K562 (cell line): ENCODE data around the gene LTBP4. TPM values are rescaled to one million over a fixed set of nuclear protein-coding genes. Genes with fewer than 3 reads are reported as not detected.

Experiments used
- BHLHE40 ChIP-seq: IDR thresholded peaks from 2 replicates; pipeline ENCODE4 v1.6.1; 2011; ENCODE audit warnings: low read length, improper control_type of control experiment
- CC2D1A ChIP-seq: fragments of 450-650 bp; IDR thresholded peaks from 2 replicates; pipeline ENCODE4 v1.6.1; 2017; ENCODE audit warnings: mild to moderate bottlenecking
- CEBPB ChIP-seq: fragments of 450-650 bp; IDR thresholded peaks from 2 replicates; pipeline ENCODE4 v1.6.1; 2016; ENCODE audit warnings: missing genetic modification characterization, missing compliant biosample characterization
- ESRRA ChIP-seq: fragments of 450-650 bp; IDR thresholded peaks from 2 replicates; pipeline ENCODE4 v1.6.1; 2014; ENCODE audit warnings: low read depth, mild to moderate bottlenecking, moderate library complexity, borderline replicate concordance
- HNRNPL ChIP-seq: fragments of 200-400 bp; formaldehyde crosslinking; IDR thresholded peaks from 2 replicates; pipeline ENCODE4 v1.6.1; 2017; ENCODE audit warnings: low read depth, mild to moderate bottlenecking, low read length
- HOXB6 ChIP-seq: fragments of 250-450 bp; sonication (Bioruptor Pico); IDR thresholded peaks from 2 replicates; pipeline ENCODE4 v1.5.1; 2022; ENCODE audit warnings: mild to moderate bottlenecking, borderline replicate concordance
- ILF3 ChIP-seq: fragments of 450-650 bp; IDR thresholded peaks from 2 replicates; pipeline ENCODE4 v1.6.1; 2018; ENCODE audit warnings: antibody characterized with exemption, mild to moderate bottlenecking, moderate library complexity, borderline replicate concordance
- KLF1 ChIP-seq: fragments of 450-650 bp; IDR thresholded peaks from 2 replicates; pipeline ENCODE4 v1.6.1; 2016; ENCODE audit warnings: missing genetic modification characterization, missing compliant biosample characterization
- KLF13 ChIP-seq: fragments of 450-650 bp; IDR thresholded peaks from 2 replicates; pipeline ENCODE4 v1.6.1; 2016; ENCODE audit warnings: missing genetic modification characterization, low read depth, mild to moderate bottlenecking, missing compliant biosample characterization, moderate library complexity, borderline replicate concordance
- MTA3 ChIP-seq: fragments of 450-650 bp; formaldehyde crosslinking; IDR thresholded peaks from 2 replicates; pipeline ENCODE4 v1.6.1; 2017; ENCODE audit warnings: mild to moderate bottlenecking, borderline replicate concordance
- MTF1 ChIP-seq: fragments of 250-450 bp; sonication (Bioruptor Pico); IDR thresholded peaks from 2 replicates; pipeline ENCODE4 v1.9.0; 2021; ENCODE audit warnings: moderate library complexity, mild to moderate bottlenecking, inconsistent platforms, borderline replicate concordance
- MYBL2 ChIP-seq, 2 experiments: fragments of 450-650 bp in 1 of 2; sonication (generic) in 1 of 2; formaldehyde crosslinking in 1 of 2; IDR thresholded peaks; 2 replicates each; pipeline versions ENCODE4 v1.6.1 to v1.8.1; 2017 to 2022; ENCODE audit warnings: borderline replicate concordance in 1 of 2, inconsistent platforms in 1 of 2, low read depth in 1 of 2, mild to moderate bottlenecking in 1 of 2, missing genetic modification reagents in 1 of 2, moderate library complexity in 1 of 2
- NR2C2 ChIP-seq, 2 experiments: fragments of 200-800 bp in 1 of 2; sonication (Bioruptor generic) in 1 of 2; sonication (generic) in 1 of 2; formaldehyde crosslinking in 1 of 2; IDR thresholded peaks; 2 replicates each; pipeline versions ENCODE4 v1.6.1 to v1.8.0; 2016 to 2022; ENCODE audit warnings: mild to moderate bottlenecking in 1 of 2, missing compliant biosample characterization in 1 of 2, missing genetic modification characterization in 1 of 2, missing genetic modification reagents in 1 of 2
- PHF8 ChIP-seq: fragments of 200-600 bp; sonication (generic); IDR thresholded peaks from 2 replicates; pipeline ENCODE4 v1.6.1; 2012; ENCODE audit warnings: mixed run types, mild to moderate bottlenecking, inconsistent platforms, low read length, moderate library complexity, borderline replicate concordance
- PML ChIP-seq: IDR thresholded peaks from 2 replicates; pipeline ENCODE4 v1.6.1; 2012; ENCODE audit warnings: low read length, inconsistent platforms
- POLR2AphosphoS5 ChIP-seq: IDR thresholded peaks from 2 replicates; pipeline ENCODE4 v1.6.1; 2011; ENCODE audit warnings: mild to moderate bottlenecking, low read depth, low read length, moderate library complexity; ENCODE audit not compliant: control insufficient read depth, insufficient read depth
- PTBP1 ChIP-seq: fragments of 200-400 bp; formaldehyde crosslinking; IDR thresholded peaks from 2 replicates; pipeline ENCODE4 v1.6.1; 2017; ENCODE audit warnings: low read depth, low read length
- PYGO2 ChIP-seq: fragments of 450-650 bp; IDR thresholded peaks from 2 replicates; pipeline ENCODE4 v1.6.1; 2016; ENCODE audit warnings: mild to moderate bottlenecking, missing genetic modification characterization, moderate library complexity, missing compliant biosample characterization
- RBBP5 ChIP-seq: fragments of 200-600 bp; sonication (generic); IDR thresholded peaks from 2 replicates; pipeline ENCODE4 v1.6.1; 2012; ENCODE audit warnings: borderline replicate concordance, mild to moderate bottlenecking, low read length, control low read depth, inconsistent platforms; ENCODE audit not compliant: insufficient read depth, poor library complexity, severe bottlenecking
- SAP30 ChIP-seq: fragments of 200-600 bp; sonication (generic); IDR thresholded peaks from 2 replicates; pipeline ENCODE4 v1.6.1; 2012; ENCODE audit warnings: borderline replicate concordance, low read depth, mild to moderate bottlenecking, moderate library complexity, low read length, control low read depth, inconsistent platforms; ENCODE audit not compliant: insufficient read depth, poor library complexity, severe bottlenecking
- SIX5 ChIP-seq, 2 experiments: IDR thresholded peaks; 2 replicates each; pipeline ENCODE4 v1.6.1; 2011; ENCODE audit warnings: low read length in 2 of 2, borderline replicate concordance in 1 of 2, low read depth in 1 of 2, mild to moderate bottlenecking in 1 of 2, moderate library complexity in 1 of 2; ENCODE audit not compliant: insufficient read depth in 1 of 2
- TCF3 ChIP-seq: sonication (generic); formaldehyde crosslinking; IDR thresholded peaks from 2 replicates; pipeline ENCODE4 v1.4.0; 2020; ENCODE audit warnings: mild to moderate bottlenecking, missing genetic modification reagents
- polyA plus RNA-seq, 8 experiments: library from polyadenylated mRNA; depleted of rRNA in 4 of 8; stranded (reverse) in 5 of 8; unstranded in 3 of 8; fragments of >200 nt; fragmentation: Nextera tagmentation in 2 of 8; fragmentation: Illumina TruSeq in 1 of 8; extraction: Ambion mirVana in 2 of 8; extraction: Trizol in 1 of 8; gene quantifications; 2 replicates each; pipeline versions ENCODE4 v1.2.1 to v1.2.3, GENCODE V29; 2011 to 2014; ENCODE audit warnings: inconsistent platforms in 1 of 8, missing spikeins in 1 of 8
- total RNA-seq, 7 experiments: library from RNA; depleted of rRNA in 6 of 7; stranded (reverse); fragments of >200 nt in 6 of 7; fragmentation: Illumina TruSeq in 2 of 7; extraction: Trizol in 2 of 7; gene quantifications; 2 replicates each; pipeline versions ENCODE4 v1.2.1 to v1.2.3, GENCODE V29; 2011 to 2021; ENCODE audit warnings: low replicate concordance in 1 of 7
- TF ChIP-seq, protein P1 (sequence below): sonication (generic); formaldehyde crosslinking; IDR thresholded peaks from 2 replicates; pipeline ENCODE4 v1.8.0; 2022; ENCODE audit warnings: mild to moderate bottlenecking, missing genetic modification reagents
- TF ChIP-seq, protein P2 (sequence below): sonication (generic); formaldehyde crosslinking; IDR thresholded peaks from 2 replicates; pipeline ENCODE4 v1.8.0; 2022; ENCODE audit warnings: missing genetic modification reagents, mild to moderate bottlenecking, borderline replicate concordance

Gene LTBP4
- total and polyA plus RNA-seq, 9 of the 15 experiments (the other 6 are each of a cell fraction or from before 2014, with no cell fraction given) = 0.35 to 160 (median 31.6) TPM

DNA sequence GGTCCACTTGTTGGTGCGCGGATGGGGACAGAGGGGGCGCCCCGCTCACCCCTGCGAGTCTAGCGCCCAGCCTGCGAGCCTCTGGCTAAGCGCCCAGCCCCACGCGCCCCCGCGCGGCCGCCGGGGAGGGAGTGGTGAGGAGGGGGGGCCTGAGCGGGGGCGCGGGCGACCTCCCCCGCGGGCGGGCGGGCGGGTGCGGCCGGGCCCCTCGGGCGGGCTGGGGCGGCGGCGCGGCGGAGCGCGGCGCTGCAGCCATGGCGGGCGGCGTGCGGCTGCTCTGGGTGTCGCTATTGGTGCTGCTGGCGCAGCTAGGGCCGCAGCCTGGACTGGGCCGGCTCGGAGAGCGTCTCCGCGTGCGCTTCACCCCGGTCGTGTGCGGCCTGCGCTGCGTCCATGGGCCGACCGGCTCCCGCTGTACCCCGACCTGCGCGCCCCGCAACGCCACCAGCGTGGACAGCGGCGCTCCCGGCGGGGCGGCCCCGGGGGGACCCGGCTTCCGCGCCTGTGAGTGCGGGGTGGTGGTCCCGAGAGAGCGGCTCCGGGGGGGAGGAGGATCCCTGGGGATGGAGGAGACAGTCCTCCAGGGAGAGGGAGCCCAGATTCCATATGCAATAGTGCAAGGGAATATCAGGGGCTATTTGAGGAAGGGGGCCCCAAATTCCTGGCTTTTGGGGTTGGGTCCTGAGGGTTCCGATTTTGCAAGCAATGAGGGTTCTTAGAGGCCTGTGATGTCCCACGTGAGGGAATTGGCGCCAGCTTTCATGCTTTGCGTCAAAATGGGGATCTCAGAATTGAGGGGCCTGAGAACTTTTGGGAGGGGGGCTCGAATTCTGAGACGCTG lies at the start of gene LTBP4 (continued):
- TF ChIP-seq HNRNPL (no peak), PTBP1 (no peak), POLR2AphosphoS5 (no peak), NR2C2 (CRISPR knock-in tag; IDR thresholded peaks at IDR 0.05) (no peak), NR2C2 (tag; IDR thresholded peaks at IDR 0.05) (no peak), KLF13 (tag) (no peak), TCF3 (no peak), PHF8 (peak; percentile 70; the same call in 1 of the 2 replicates), SAP30 (no peak), BHLHE40 (peak; percentile 22; the same call in 1 of the 2 replicates), PML (no peak), HOXB6 (CRISPR knock-in tag) (no peak), RBBP5 (peak; percentile 51), CC2D1A (no peak), SIX5 (IDR thresholded peaks at IDR 0.05; ENCODE audit: borderline replicate concordance in 1 of 2, insufficient read depth in 1 of 2, low read depth in 1 of 2, low read length in 2 of 2) (no peak), ESRRA (no peak), MTF1 (CRISPR knock-in tag) (no peak), MTA3 (0 out of 2 replicates have a peak, but pooled peaks have one; percentile 33), KLF1 (tag) (no peak), PYGO2 (no peak), MYBL2 (IDR thresholded peaks at IDR 0.05; ENCODE audit: low read depth) (no peak), MYBL2 (CRISPR knock-in tag; IDR thresholded peaks at IDR 0.05; ENCODE audit: borderline replicate concordance) (no peak), CEBPB (tag) (no peak), ILF3 (no peak)
- TF ChIP-seq, protein P1, sequence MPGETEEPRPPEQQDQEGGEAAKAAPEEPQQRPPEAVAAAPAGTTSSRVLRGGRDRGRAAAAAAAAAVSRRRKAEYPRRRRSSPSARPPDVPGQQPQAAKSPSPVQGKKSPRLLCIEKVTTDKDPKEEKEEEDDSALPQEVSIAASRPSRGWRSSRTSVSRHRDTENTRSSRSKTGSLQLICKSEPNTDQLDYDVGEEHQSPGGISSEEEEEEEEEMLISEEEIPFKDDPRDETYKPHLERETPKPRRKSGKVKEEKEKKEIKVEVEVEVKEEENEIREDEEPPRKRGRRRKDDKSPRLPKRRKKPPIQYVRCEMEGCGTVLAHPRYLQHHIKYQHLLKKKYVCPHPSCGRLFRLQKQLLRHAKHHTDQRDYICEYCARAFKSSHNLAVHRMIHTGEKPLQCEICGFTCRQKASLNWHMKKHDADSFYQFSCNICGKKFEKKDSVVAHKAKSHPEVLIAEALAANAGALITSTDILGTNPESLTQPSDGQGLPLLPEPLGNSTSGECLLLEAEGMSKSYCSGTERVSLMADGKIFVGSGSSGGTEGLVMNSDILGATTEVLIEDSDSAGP (CRISPR knock-in tag) = no peak
- TF ChIP-seq, protein P2, sequence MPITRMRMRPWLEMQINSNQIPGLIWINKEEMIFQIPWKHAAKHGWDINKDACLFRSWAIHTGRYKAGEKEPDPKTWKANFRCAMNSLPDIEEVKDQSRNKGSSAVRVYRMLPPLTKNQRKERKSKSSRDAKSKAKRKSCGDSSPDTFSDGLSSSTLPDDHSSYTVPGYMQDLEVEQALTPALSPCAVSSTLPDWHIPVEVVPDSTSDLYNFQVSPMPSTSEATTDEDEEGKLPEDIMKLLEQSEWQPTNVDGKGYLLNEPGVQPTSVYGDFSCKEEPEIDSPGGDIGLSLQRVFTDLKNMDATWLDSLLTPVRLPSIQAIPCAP (CRISPR knock-in tag) = no peak
